Upper lobe of right lung (tissue), 1 donor: ENCODE results near the gene DIS3L2. TPM values are rescaled to one million over a fixed set of nuclear protein-coding genes. Genes with fewer than 3 reads are reported as not detected.

Source experiments
- ATAC-seq: fragments of 200-7000 bp; cut with Tn5 transposase; one replicate; pipeline ENCODE4 v1.9.1; 2020; ENCODE audit warnings: mild to moderate bottlenecking, moderate library complexity
- DNase-seq: peaks from one replicate; pipeline ENCODE4 v3.0.0-alpha.2; 2020
- H3K27ac ChIP-seq: fragments of 200-600 bp; one replicate; pipeline ENCODE4 v1.8.0; 2022
- H3K27me3 ChIP-seq: fragments of 200-600 bp; one replicate; pipeline ENCODE4 v1.8.0; 2022; ENCODE audit warnings: mild to moderate bottlenecking
- H3K36me3 ChIP-seq: fragments of 200-600 bp; one replicate; pipeline ENCODE4 v1.8.0; 2022
- H3K4me1 ChIP-seq: fragments of 200-600 bp; one replicate; pipeline ENCODE4 v1.8.0; 2022
- H3K4me3 ChIP-seq: fragments of 200-600 bp; one replicate; pipeline ENCODE4 v1.8.0; 2022; ENCODE audit warnings: mild to moderate bottlenecking
- H3K9me3 ChIP-seq: fragments of 200-600 bp; one replicate; pipeline ENCODE4 v1.8.0; 2022
- intact Hi-C: fragments of 100-400 bp; cut with DNase I; formaldehyde crosslinking; loops from one replicate; pipeline ENCODE4 v1.11.0; 2022
- total RNA-seq: library from RNA; stranded (reverse); fragmentation: NEBNext Ultra II Directional; extraction: Animal tissue kit (Norgen Biotek cat#: 25700); gene quantifications from one replicate; pipeline ENCODE4 v1.2.1, GENCODE V29; 2021
- TF ChIP-seq, protein P1 (sequence below): fragments of 200-600 bp; IDR thresholded peaks from one replicate; pipeline ENCODE4 v1.8.0; 2022; ENCODE audit warnings: antibody characterized with exemption
- donor health status: DM: no; HTN: yes; CAD: no; lungs with severe emphysema.

Gene DIS3L2
- total RNA-seq, 1 donor from 2014 or later = 35.8 TPM

DNA sequence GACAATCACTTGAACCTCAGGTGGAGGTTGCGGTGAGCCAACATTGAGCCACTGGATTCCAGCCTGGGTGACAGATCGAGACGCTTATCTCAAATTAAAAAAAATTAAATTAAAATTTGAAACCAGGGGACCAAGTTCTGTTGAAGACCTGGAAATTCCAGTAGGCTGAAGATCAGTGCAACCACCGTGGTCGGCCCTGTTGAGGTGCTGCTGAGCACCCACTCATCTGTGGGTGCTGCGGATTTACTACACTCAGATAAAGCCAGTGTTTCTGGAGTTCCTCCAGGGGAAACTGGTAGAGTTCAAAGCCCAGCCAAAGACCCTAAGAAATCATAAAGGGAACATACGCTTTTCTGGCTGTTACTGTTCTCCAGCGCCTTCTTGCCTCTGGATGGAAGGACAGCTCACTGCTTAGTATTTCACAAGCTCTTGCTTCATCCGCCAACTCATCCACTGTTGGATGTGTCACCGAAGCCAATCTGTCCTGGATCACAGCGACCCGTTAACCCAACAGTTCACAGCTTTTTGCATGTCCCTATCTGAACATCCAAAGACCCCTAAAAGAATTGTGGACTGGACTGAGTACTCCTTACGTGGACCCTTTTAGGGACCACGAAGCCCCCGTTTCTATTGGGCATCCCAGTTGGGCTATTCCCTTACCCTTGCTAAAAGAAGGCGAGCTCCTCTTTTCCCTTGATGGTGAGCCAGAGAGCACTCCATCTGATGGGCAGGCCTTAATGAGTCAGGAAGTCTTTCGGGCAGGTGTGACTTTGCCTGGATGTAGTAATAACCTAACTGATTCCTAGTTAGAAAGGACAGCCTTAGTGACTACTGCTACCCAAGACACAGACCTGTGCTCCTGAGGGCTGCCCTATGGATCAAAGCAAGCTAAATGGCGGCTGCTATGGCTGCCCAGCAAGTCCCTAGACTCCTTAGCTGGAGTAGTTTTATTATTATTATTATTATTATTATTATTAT, 411.0 kb downstream of the DIS3L2 start:
- peak; percentile 22 for DNase-seq
- intact Hi-C loops = no loop called here

DNA sequence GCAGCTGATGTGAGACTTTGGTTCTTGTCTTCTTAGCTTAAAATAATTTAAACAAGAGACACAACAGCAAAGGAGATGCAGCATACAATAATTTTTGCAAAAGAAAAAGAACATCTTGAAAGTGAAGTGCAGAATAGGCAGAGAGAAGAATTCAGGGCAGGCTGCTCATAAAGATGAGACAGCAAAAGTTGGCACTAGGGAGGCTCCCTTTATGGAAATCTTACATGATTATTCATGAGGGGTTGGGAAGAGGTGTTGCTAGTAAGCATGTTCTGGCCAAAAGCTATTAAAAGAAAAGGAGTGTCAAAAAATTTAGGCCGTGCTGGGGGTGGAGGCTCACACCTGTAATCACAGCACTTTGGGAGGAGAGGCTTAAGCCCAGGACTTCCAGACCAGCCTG, 412.8 kb downstream of the DIS3L2 start:
- TF ChIP-seq, protein P1, sequence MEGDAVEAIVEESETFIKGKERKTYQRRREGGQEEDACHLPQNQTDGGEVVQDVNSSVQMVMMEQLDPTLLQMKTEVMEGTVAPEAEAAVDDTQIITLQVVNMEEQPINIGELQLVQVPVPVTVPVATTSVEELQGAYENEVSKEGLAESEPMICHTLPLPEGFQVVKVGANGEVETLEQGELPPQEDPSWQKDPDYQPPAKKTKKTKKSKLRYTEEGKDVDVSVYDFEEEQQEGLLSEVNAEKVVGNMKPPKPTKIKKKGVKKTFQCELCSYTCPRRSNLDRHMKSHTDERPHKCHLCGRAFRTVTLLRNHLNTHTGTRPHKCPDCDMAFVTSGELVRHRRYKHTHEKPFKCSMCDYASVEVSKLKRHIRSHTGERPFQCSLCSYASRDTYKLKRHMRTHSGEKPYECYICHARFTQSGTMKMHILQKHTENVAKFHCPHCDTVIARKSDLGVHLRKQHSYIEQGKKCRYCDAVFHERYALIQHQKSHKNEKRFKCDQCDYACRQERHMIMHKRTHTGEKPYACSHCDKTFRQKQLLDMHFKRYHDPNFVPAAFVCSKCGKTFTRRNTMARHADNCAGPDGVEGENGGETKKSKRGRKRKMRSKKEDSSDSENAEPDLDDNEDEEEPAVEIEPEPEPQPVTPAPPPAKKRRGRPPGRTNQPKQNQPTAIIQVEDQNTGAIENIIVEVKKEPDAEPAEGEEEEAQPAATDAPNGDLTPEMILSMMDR = no peak
- DNase-seq (no peak), ATAC-seq (no peak)
- H3K27me3 ChIP-seq = no peaks in the 10 kb centered on the region
- H3K4me3 ChIP-seq = no peak overlapping the region
- H3K36me3 ChIP-seq = no peaks in the 10 kb centered on the region
- no peaks in the 10 kb centered on the region for H3K9me3 ChIP-seq
- H3K4me1 ChIP-seq = no peaks in the 10 kb centered on the region
- H3K27ac ChIP-seq = no peak overlapping the region
- intact Hi-C loops = no loop called here

More for the DNA sequence above, 411.0 kb downstream of the DIS3L2 start:
- Histone ChIP-seq H3K4me1 (no peaks in the 10 kb centered on the region), H3K4me3 (no peak overlapping the region), H3K27ac (no peak overlapping the region), H3K36me3 (no peaks in the 10 kb centered on the region), H3K27me3 (no peaks in the 10 kb centered on the region), H3K9me3 (no peaks in the 10 kb centered on the region)
- TF ChIP-seq, protein P1 = no peak
- no peak for ATAC-seq

DNA sequence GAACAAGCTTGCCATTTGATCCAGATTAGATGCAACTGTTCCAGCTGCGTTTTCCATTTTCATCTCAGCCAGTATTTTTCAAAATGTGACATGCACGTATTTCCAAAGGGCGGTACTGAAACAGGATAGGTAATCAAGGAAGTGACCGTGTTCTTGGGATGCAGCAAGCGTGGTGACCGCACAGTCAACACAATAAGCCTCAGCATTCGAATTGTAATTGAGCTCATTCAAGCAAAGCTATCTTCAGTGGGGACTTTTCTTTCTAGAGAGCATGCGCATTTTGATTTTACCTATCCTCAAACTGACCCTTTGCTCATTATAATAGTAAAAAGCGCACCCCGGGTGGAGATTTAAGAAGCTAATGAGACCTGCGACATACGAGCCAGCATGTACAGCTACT, 413.7 kb downstream of the DIS3L2 start:
- DNase-seq (no peak), ATAC-seq (no peak)
- no peaks in the 10 kb centered on the region for H3K4me1 ChIP-seq
- TF ChIP-seq, protein P1 = no peak
- H3K4me3 ChIP-seq = no peak overlapping the region
- intact Hi-C loops = no loop called here
- no peaks in the 10 kb centered on the region for H3K9me3 ChIP-seq
- no peaks in the 10 kb centered on the region for H3K27me3 ChIP-seq
- no peak overlapping the region for H3K27ac ChIP-seq
- no peaks in the 10 kb centered on the region for H3K36me3 ChIP-seq

DNA sequence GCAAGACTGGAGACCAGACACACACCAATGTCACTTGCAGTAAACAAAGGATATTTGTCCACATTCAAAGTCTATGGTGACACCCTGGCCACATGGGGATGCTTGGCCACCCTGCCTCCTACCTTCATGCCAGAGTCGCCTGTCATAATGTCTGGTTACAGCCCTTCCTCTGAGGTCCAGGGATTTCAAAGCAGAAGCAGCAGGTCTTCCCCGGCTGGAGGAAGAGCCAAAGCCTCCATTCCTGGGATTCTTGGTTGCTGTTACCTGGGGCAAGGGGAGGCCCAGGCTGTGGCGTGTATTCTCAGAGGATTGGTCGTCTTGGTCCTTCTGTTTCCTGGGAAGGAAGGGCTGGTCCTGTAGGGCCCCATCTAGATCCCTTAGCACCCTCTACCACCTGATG, 414.7 kb downstream of the DIS3L2 start:
- H3K27ac ChIP-seq = no peak overlapping the region
- H3K4me1 ChIP-seq = no peaks in the 10 kb centered on the region
- no peaks in the 10 kb centered on the region for H3K9me3 ChIP-seq
- TF ChIP-seq, protein P1 = no peak
- DNase-seq = peak; percentile 17
- H3K36me3 ChIP-seq = no peaks in the 10 kb centered on the region
- intact Hi-C loops = no loop called here
- no peaks in the 10 kb centered on the region for H3K27me3 ChIP-seq
- no peak overlapping the region for H3K4me3 ChIP-seq
- ATAC-seq = no peak

DNA sequence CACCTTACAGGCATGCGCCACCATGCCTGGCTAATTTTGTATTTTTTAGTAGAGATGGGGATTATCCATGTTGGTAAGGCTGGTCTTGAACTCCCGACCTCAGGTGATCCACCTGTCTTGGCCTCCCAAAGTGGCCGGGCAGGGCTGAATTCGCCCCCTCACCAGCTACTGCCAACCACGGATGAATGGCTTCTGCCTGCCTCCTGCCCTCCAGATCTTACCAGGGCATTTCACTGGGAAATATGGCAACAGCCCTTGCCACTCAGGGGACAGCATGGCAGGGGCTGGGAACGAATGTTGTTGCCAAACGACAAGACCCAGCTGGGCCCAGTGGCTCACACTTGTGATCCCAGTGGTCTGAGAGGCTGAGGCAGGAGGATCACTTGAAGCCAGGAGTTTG, 415.2 kb downstream of the DIS3L2 start:
- TF ChIP-seq, protein P1 = no peak
- DNase-seq = peak; percentile 30
- intact Hi-C loops = no loop called here
- H3K27me3 ChIP-seq = peaks cover 1% of the 10 kb centered on the region
- no peaks in the 10 kb centered on the region for H3K4me1 ChIP-seq
- H3K36me3 ChIP-seq = no peaks in the 10 kb centered on the region
- H3K27ac ChIP-seq = no peak overlapping the region
- H3K9me3 ChIP-seq = no peaks in the 10 kb centered on the region
- ATAC-seq = no peak
- H3K4me3 ChIP-seq = no peak overlapping the region
